NCI-H1436 (cell line): Measurements from ENCODE around the gene OR2Y1.
"Not testable (repeated sequence)": the region's sequence is repeated elsewhere in the genome, so short reads cannot be mapped to it uniquely, and the experiment has no call there.

Source experiments
- DNase-seq: peaks from one replicate; lab custom pipeline; 2025; lab: John Stamatoyannopoulos, UW

Gene OR2Y1

DNA sequence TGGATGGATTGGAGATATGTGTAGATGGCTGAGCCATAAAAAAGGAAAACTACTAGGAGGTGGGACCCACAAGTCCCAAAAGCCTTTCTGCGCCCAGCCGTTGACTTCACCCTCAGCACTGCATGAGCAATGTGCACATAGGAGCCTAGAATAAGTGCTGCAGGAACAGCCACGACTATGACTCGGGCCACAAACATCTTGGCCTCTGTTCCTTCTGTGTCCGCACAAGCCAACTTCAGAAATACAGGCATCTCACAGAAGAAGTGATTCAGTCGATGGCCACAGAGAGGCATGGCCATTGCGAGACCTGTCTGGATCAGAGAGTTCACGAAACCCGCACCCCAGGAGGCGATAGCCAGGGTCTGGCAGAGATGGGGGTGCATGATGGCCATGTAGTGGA lies 587 bp downstream of the OR2Y1 start:
- DNase-seq: no peak

DNA sequence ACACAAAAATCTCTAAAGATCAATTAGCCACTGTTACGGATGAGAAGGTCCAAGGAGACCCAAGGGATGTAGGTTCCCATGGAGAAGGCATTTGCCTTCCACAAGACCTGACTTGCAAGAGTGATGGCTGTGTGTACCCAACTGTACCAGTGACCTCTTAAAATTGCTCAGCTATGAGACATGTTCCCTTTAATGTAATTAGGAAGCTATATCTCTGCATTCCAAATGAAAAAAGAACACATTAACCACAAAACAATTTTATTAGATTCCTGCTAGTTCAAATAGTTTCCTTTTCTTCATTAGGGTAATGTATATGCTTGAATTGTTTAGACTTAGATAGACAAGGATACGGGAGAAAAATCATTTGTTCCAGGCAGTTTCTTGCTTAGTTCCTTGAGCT lies 3.3 kb downstream of the OR2Y1 start:
- DNase-seq: no peak

DNA sequence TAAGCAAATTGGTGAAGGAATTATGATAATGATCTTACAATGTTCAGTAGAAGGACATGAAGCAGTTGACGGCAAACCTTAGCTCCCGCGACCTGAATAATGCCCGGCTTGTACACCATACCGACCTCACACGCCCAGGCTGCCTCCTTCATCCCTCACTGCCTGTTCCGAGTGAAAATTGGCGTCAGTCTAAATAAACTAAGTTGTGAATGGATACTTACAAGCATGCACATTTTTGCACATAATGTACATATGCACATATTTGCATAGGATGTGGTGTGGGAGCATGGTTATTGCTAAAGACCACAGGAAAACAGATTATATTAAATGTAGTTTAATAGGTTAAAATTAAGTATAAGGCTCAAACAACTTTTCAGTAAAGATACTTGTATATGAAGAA lies 14.9 kb downstream of the OR2Y1 start:
- DNase-seq: no peak

DNA sequence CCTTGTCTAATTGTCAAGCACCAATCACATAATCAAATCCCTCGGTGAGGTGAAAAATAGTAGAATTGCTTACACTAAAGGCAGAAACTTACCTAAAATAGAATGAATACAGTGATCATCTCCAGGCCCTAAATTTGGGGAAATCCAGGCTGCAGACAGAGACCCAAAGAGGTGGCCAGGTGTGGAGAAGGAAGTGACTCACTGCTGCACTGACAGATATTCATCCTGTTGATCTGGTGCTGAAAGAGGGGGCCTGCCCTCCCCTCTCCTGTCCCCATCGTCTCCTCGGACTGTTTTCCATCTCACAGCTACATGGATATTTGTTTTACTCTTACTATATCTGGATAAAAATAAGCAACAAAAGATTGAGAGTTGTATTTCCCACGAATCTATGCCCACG lies 15.9 kb downstream of the OR2Y1 start:
- no peak for DNase-seq

DNA sequence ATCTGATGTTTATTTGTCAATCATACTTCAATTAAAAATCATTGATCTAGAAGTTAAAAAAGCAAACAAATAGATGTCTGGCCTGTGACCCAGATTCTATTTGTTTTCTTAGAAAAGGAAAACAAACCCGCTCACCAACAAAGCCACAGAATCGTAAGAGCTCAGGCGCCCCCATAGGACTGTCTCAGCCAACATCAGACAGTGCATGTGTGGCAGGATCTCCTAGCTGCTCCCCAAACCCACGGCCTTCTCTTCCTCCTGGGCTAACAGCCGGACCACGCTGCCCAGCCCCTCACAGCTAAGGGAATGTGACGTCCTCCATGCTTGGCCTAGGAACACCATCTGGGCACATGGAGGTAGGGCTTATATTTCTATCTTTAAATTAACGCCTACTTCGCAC lies 19.4 kb downstream of the OR2Y1 start:
- no peak for DNase-seq

DNA sequence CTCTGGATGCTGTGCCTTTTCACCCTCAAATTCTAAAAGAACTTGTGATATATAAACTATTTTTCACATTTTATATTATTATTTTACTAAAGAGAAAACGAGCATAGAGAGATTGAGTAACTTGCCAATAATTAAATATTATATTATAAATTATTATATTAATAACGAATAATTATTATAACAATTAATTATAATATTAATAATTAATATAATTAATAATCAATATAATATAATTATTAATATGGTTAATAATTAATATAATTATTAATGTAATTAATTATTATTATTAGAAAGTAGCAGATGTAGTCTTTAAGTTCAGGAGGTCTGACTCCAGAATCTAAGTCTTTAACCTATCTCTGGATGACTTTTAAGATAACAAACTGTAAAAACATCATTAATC lies 20.1 kb downstream of the OR2Y1 start:
- DNase-seq: no peak

DNA sequence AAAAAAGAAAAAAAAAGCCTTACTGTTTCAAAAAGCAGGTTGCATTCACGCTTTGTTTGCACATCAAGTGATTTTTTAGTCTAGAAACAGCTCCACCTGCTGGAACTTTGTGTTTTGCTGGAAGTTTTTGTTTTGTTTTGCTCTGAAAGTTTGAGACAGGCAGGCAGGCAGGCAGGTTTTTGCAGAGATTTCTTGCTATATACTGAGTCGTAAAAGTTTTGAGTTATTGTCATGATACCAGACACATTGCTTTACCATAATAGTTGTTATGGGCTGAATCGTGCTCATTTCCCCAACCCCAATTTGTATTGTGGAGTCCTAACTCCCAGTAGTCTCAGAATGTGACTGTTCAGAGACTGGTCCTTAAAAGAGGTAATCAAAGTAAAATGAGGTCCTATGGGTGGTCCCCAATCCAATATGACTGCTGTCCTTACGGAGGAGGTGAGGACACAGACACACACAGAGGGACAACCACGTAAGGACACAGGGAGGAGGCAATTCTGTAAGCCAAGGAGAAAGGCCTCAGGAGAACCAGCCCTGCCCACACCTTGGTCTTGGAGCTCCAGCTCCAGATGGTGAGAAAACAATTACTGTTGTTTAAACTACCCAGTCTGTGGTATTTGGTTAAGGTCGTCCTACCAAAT lies 20.9 kb downstream of the OR2Y1 start:
- no peak for DNase-seq

DNA sequence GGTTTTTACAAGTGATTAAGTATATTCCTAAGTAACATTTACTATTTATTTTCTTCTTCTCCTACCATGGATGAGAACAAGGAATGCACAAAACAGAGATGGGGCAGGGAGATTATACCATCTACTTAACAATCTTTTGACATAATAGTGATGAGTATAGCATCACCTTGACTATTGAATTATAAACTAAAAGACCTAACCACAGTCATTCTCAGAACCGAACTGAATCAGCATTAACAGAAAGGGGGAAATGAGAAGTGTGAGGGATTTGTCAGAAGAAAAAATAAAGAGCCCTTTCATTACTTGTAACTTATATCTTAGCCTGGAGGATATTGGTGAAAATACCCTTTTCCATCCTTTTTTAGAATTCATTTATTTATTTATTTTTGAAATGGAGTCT lies 21.9 kb downstream of the OR2Y1 start:
- DNase-seq: no peak

DNA sequence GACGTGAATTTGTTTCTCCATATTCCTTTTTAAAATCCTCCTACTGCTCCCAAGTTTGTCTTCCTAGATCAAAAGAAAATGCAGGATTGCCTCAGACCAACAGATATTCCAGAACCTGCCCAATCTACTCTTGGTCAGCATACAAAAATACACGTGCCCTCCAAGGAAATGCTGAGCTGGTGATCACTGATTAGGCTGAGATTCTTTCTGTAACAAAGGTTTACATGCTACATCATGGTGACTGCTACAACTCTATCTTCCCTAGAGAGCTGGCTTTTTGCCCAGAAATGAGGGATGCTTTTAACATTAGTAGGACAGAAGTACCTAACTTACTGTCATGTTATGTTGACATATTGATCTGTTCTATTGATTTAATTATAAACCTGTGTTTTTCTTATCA lies 35.5 kb downstream of the OR2Y1 start:
- DNase-seq: no peak

DNA sequence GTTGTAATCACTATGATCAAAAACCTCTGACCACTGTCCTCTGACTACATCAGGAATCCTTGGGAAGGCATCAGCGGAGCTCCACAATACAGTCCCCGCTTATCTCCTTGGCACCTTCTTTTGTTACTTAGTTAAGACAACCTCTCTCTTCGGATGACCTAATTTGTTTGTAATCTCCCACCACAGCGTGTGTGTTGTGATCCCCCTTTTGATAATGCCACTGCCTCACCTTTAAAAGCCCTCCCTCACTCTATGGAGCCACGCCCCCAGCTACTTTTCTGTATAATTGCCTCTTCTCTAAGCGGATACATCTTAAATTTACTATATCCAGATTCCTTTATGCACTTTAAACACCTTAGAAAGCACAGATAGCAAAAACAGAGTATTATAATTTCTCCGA lies 35.9 kb downstream of the OR2Y1 start:
- no peak for DNase-seq

DNA sequence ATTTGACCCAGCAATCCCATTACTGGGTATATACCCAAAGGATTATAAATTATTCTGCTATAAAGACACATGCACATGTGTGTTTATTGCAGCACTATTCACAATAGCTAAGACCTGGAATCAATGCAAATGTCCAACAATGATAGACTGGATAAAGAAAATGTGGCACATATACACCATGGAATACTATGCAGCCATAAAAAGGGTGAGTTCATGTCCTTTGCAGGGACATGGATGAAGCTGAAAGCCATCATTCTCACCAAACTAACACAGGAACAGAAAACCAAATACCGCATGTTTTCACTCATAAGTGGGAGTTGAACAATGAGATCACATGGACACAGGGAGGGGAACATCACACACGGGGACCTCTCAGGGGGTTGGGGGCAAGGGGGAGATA lies 36.5 kb downstream of the OR2Y1 start:
- DNase-seq: not testable (repeated sequence)

DNA sequence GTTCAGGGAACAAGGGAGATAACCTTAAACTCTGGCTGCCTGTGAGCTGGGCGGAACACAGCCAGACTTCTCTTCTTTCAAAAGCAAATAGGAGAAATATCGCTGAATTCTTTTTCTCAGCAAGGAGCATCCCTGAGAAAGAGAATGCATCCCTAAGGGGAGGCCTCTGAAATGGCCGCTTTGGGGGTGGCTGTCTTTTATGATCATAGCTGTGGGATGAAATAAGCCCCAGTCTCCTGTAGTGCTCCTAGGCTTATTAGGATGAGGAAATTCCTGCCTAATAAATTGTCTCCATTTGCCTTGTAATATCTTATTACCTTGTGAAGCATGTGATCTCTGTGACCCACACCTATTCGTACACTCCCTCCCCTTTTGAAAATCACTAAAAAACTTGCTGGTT lies 39.4 kb downstream of the OR2Y1 start:
- DNase-seq: not testable (repeated sequence)

DNA sequence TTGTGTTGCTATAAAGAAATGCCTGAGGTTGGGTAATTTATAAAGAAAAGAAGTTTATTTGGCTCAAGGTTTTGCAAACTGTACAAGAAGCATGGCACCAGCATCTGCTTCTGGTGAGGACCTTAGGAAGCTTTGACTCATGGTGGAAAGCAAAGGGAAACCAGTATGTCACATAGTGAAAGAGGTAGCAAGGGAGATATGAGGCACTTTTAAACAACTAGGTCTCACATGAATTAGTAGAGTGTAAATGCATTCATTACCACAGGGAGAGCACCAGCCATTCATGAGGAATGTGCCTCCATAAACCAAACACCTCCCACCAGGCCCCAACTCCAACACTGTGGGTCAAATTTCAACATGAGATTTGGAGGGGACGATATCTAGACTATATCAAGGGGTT lies 40.8 kb downstream of the OR2Y1 start:
- no peak for DNase-seq

DNA sequence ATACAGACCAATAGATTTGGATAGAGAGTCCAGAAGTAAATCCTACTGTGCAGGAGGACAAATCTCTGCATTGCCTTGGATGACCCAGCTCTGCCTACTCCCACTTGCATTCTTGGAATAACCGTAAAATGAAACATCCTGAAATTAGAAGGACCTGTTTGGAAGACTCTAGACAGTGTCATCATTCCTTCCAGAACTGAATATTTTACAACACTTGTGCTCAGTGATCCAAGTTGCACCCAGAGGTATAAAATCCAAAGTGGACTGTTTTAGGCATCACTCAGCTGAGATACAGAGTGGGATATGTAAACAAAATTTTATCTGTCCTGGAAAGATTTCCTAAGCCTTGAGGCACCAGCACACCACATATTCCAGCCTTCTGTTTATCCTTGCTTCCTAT lies 43.7 kb downstream of the OR2Y1 start:
- no peak for DNase-seq

DNA sequence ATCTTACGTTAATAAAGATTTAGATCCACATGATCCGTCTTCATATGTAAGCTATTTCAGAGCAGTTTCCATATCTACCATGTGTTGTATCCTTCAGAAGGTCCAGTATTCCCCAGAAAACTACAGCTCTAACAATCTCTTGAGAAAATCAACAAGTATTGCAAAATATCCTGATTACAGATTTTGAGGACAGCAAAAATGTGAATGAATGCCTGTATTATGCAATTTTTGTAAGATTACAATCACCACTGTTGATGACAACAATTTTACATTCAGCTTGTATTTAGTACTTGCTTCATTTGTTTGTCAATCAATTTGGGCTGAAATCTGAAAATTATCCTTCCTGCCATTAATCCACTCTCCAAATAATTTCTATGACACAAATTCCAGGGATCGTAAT lies 47.4 kb downstream of the OR2Y1 start:
- no peak for DNase-seq

DNA sequence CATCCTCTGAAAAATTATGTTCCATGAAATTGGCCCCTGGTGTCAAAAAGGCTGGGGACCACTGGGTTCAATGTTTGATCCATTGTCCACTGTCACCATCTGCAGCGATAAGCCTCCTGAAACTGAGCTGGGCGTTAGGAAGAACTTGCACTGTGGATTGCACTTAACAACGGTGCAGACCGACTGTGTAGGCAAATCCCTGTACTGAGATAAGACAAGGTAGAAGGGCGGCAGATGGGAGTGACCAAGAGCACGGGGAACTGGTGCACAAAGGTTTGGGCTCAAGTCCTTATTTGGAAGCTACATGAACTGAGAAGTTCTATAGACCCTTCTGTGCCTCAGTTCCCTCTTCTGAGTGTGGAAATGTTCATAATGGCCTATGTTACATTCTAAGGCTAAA lies 48.8 kb downstream of the OR2Y1 start:
- DNase-seq: no peak

DNA sequence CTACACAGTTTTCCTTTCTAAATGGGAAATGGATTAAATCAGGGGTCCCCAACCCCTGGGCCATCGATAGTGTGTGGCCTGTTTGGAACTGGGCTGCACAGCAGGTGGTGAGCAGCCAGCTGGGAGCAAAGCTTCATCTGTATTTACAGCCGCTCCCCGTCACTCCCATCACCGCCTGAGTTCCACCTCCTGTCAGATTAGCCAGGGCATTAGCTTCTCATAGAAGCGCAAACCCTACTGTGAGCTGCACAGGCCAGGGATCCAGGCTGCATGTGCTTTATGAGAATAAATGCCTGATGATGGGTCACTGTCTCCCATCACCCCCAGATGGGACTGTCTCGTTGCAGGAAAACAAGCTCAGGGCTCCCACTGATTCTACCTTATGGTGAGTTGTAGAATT lies 49.3 kb downstream of the OR2Y1 start:
- DNase-seq: no peak

DNA sequence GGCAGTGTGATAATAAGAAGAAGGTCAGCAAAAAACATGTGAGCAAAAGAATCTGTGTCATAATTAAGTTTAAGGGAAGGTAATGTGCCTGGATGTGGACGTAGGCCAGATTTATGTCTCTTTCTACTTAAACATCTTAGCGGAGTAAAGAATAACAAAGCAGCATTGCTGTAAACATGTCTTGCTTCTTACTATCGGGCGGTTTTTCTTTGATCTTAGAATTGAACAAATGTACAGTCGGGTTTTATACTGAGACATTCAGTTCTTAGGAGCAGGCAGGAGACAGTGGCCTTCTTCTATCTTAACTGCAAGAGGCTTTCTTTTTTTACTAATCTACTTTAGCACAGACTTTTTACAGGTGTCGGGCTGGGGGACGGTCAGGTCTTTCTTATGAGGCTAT lies 50.1 kb downstream of the OR2Y1 start:
- DNase-seq: no peak
